DND-41 (cell line): ENCODE results near the gene ZNF440.

ENCODE experiments used
- EZH2 ChIP-seq: IDR thresholded peaks from 3 replicates; pipeline ENCODE4 v1.6.1; 2012; ENCODE audit warnings: borderline replicate concordance, low read depth, mild to moderate bottlenecking, moderate library complexity, low read length, inconsistent platforms; ENCODE audit not compliant: severe bottlenecking
- TF ChIP-seq, protein P1 (sequence below): IDR thresholded peaks from 2 replicates; pipeline ENCODE4 v1.5.1; 2012; ENCODE audit warnings: borderline replicate concordance, low read length, moderate library complexity, mild to moderate bottlenecking; ENCODE audit not compliant: poor library complexity, severe bottlenecking; ENCODE audit errors: extremely low read depth

DNA sequence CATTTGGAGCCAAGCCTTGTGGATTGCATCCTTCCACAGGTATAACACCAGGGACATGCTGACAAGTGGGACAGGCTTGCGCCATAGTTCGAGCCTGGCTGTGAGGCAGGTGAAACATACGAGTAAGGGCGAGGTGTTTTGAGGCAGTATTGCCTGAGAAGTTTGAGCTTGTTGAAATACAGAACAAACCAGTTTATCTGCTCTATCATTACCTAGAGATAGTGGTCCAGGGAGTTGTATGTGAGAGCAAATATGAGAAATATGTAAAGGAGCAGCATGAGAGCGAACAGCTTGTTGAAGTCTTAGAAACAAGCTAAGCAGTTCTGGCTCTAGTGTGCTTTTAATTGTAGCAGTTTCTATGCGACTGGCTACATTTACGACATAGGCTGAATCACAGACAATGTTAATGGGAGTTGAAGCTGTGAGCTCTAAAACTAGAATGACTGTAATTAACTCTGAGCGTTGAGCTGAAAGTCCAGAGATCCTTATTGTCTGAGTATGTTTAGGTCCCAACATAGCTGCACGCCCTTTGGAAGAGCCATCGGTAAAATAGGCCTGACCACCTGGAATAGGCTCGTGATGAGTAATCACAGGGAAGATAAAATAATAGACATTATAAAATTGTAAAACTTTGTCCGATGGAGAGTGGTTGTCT is 42.6 kb downstream of the ZNF440 start:
- TF ChIP-seq, protein P1, sequence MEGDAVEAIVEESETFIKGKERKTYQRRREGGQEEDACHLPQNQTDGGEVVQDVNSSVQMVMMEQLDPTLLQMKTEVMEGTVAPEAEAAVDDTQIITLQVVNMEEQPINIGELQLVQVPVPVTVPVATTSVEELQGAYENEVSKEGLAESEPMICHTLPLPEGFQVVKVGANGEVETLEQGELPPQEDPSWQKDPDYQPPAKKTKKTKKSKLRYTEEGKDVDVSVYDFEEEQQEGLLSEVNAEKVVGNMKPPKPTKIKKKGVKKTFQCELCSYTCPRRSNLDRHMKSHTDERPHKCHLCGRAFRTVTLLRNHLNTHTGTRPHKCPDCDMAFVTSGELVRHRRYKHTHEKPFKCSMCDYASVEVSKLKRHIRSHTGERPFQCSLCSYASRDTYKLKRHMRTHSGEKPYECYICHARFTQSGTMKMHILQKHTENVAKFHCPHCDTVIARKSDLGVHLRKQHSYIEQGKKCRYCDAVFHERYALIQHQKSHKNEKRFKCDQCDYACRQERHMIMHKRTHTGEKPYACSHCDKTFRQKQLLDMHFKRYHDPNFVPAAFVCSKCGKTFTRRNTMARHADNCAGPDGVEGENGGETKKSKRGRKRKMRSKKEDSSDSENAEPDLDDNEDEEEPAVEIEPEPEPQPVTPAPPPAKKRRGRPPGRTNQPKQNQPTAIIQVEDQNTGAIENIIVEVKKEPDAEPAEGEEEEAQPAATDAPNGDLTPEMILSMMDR: no peak
- no peak for TF ChIP-seq EZH2
